Retina (tissue), 1 donor: ENCODE results near the gene ZNF556.

Experiments
- DNase-seq: peaks from one replicate; pipeline ENCODE4 v3.0.0-alpha.2; 2016

Gene ZNF556

GRCh38 chr19:2906631-2907195, 39.6 kb downstream of the ZNF556 start:
- DNase-seq = no peak

- no peak for DNase-seq
Measured at GRCh38 chr19:2912306-2912705, 45.2 kb downstream of the ZNF556 start.

GRCh38 chr19:2917275-2918184, 50.4 kb downstream of the ZNF556 start:
- no peak for DNase-seq

GRCh38 chr19:2922987-2923386, 55.9 kb downstream of the ZNF556 start:
- DNase-seq = no peak

- DNase-seq = no peak
Measured at GRCh38 chr19:2923510-2923909, 56.4 kb downstream of the ZNF556 start.

- no peak for DNase-seq
Measured at GRCh38 chr19:2926341-2927031, 59.4 kb downstream of the ZNF556 start.

GRCh38 chr19:2927032-2927430, 59.9 kb downstream of the ZNF556 start:
- no peak for DNase-seq
